Uterus (tissue), 4 donors: Measurements from ENCODE around the gene URB2. TPM values are rescaled to one million over a fixed set of nuclear protein-coding genes. Genes with fewer than 3 reads are reported as not detected.

Experiments
- DNase-seq, 2 donors: peaks; one replicate each; pipeline ENCODE4 v3.0.0-alpha.2; 2019 to 2020
- H3K27ac ChIP-seq, 2 donors: fragments of 200-600 bp; sonication (generic); 1 replicate in 1 of 2; 2 replicates in 1 of 2; pipeline ENCODE4 v1.5.1; 2016 to 2018
- H3K27me3 ChIP-seq, 2 donors: fragments of 200-600 bp; sonication (generic); one replicate each; pipeline ENCODE4 v1.5.1; 2018 to 2019; ENCODE audit warnings: control low read depth in 1 of 2
- H3K36me3 ChIP-seq, 2 donors: fragments of 200-600 bp; sonication (generic); one replicate each; pipeline ENCODE4 v1.5.1; 2019; ENCODE audit warnings: control low read depth in 1 of 2
- H3K4me1 ChIP-seq, 2 donors: fragments of 200-600 bp; sonication (generic); one replicate each; pipeline ENCODE4 v1.5.1; 2018 to 2019; ENCODE audit warnings: control low read depth in 1 of 2
- H3K4me3 ChIP-seq, 2 donors: fragments of 200-600 bp; sonication (generic); 1 replicate in 1 of 2; 2 replicates in 1 of 2; pipeline ENCODE4 v1.5.1; 2018 to 2019; ENCODE audit warnings: mild to moderate bottlenecking in 1 of 2
- H3K9me3 ChIP-seq, 2 donors: fragments of 200-600 bp; sonication (generic); one replicate each; pipeline ENCODE4 v1.5.1; 2019; ENCODE audit warnings: control low read depth in 1 of 2
- POLR2A ChIP-seq, 2 donors: fragments of 450-650 bp; IDR thresholded peaks; one replicate each; pipeline ENCODE4 v1.6.1; 2016; ENCODE audit warnings: antibody characterized with exemption in 2 of 2, mild to moderate bottlenecking in 1 of 2, moderate library complexity in 1 of 2
- intact Hi-C: fragments of 100-400 bp; cut with DNase I; formaldehyde crosslinking; loops from one replicate; pipeline ENCODE4 v1.15.1; 2023; ENCODE audit warnings: low total_unique reads
- total RNA-seq, 4 donors: library from RNA; depleted of rRNA in 3 of 4; stranded (reverse); fragments of >200 nt in 3 of 4; gene quantifications; one replicate each; pipeline versions ENCODE4 v1.1.0 to v1.2.4, GENCODE V29; 2014 to 2023
- TF ChIP-seq, protein P1 (sequence below), 4 experiments: fragments of 200-600 bp in 2 of 4; fragments of 450-650 bp in 2 of 4; sonication (generic) in 2 of 4; IDR thresholded peaks; one replicate each; pipeline ENCODE4 v1.5.1; 2016 to 2019; ENCODE audit warnings: antibody characterized with exemption in 4 of 4, mild to moderate bottlenecking in 2 of 4, moderate library complexity in 1 of 4
- donor health status: DM: yes; HTN: yes; CAD: no.

URB2 gene
- total RNA-seq, 4 donors from 2014 or later, result 2.3 to 17.8 (median 8.6) TPM

DNA sequence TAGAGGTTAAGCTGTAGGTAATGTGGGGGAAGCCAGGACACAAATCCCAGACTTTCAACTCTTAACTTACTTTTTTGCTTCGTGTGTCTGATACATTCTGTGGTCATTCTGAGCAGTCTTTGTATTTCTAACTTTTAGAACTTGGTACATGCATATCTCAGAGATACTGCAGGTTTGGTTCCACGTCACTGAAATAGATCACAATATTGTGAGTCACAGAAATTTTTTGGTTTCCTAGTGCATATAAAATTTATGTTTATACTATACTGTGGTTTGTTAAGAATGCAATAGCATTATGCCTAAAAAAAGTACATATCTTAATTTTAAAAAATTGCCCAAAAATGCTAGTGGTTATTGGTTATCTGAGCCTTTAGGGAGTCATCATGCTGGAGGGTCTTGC is 3.2 kb downstream of the URB2 start:
- H3K27me3 ChIP-seq, result no peaks in the 10 kb centered on the region
- H3K4me3 ChIP-seq, result no peak overlapping the region
- H3K27ac ChIP-seq, result no peak overlapping the region
- TF ChIP-seq, protein P1, sequence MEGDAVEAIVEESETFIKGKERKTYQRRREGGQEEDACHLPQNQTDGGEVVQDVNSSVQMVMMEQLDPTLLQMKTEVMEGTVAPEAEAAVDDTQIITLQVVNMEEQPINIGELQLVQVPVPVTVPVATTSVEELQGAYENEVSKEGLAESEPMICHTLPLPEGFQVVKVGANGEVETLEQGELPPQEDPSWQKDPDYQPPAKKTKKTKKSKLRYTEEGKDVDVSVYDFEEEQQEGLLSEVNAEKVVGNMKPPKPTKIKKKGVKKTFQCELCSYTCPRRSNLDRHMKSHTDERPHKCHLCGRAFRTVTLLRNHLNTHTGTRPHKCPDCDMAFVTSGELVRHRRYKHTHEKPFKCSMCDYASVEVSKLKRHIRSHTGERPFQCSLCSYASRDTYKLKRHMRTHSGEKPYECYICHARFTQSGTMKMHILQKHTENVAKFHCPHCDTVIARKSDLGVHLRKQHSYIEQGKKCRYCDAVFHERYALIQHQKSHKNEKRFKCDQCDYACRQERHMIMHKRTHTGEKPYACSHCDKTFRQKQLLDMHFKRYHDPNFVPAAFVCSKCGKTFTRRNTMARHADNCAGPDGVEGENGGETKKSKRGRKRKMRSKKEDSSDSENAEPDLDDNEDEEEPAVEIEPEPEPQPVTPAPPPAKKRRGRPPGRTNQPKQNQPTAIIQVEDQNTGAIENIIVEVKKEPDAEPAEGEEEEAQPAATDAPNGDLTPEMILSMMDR (IDR thresholded peaks at IDR 0.05), result no peak
- no peak for TF ChIP-seq POLR2A (IDR thresholded peaks at IDR 0.05)
- intact Hi-C loops, result loop anchor here (5.0 kb wide), 1 partner anchor 72 kb away; the partner anchor contains the start of gene ABCB10
- peaks cover 5 to 15% of the 10 kb centered on the region in 2 donors for H3K4me1 ChIP-seq
- no peak for DNase-seq
- H3K9me3 ChIP-seq, result no peaks in the 10 kb centered on the region
- no peaks in the 10 kb centered on the region for H3K36me3 ChIP-seq

DNA sequence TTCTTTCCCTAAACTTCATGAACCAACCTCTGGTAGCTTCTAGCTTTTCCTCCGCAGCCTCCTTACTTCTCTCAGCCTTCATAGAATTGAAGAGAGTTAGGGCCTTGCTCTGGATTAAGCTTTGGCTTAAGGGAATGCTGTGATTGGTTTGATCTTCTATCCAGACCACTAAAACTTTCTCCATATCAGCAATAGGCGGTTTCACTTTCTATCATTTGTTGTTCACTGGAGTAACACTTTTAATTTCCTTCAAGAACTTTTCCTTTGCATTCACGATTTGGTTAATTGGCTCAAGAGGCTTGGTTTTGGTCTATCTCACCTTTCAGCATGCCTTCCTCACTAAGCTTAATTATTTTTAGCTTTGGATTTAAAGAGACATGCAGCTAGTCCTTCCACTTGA is 5.1 kb downstream of the URB2 start:
- Histone ChIP-seq H3K36me3 (no peaks in the 10 kb centered on the region), H3K27me3 (no peaks in the 10 kb centered on the region), H3K9me3 (no peaks in the 10 kb centered on the region), H3K4me3 (no peak overlapping the region), H3K4me1 (peaks cover 0 to 8% of the 10 kb centered on the region in 2 donors), H3K27ac (no peak overlapping the region)
- intact Hi-C loops, result no loop called here
- TF ChIP-seq POLR2A (IDR thresholded peaks at IDR 0.05), result no peak
- no peak for DNase-seq

DNA sequence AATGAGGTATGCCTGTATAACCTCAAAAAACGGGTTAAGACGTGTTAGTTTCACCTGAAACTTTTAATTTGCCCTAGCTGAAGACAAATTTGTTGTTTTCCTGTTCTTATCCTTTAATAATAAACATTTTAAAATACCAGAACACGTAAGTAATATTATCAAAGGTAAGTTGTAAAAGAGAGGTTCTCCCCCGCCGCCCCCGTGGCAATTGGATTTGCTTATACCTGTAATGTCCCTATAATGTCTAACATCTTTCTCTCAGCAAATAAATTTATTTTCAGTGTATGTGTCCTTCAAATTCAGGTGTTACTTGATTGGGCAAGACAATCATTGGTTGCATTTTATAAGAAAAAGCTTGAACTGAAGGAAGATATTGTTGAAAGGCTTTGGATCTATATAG is 5.9 kb downstream of the URB2 start:
- H3K27ac ChIP-seq, result no peak overlapping the region
- intact Hi-C loops, result no loop called here
- H3K36me3 ChIP-seq, result no peaks in the 10 kb centered on the region
- no peaks in the 10 kb centered on the region for H3K27me3 ChIP-seq
- no peak overlapping the region for H3K4me3 ChIP-seq
- DNase-seq, result no peak
- H3K9me3 ChIP-seq, result no peaks in the 10 kb centered on the region
- H3K4me1 ChIP-seq, result peaks cover 0 to 2% of the 10 kb centered on the region in 2 donors
- TF ChIP-seq, protein P1 (IDR thresholded peaks at IDR 0.05), result no peak
- no peak for TF ChIP-seq POLR2A (IDR thresholded peaks at IDR 0.05)

DNA sequence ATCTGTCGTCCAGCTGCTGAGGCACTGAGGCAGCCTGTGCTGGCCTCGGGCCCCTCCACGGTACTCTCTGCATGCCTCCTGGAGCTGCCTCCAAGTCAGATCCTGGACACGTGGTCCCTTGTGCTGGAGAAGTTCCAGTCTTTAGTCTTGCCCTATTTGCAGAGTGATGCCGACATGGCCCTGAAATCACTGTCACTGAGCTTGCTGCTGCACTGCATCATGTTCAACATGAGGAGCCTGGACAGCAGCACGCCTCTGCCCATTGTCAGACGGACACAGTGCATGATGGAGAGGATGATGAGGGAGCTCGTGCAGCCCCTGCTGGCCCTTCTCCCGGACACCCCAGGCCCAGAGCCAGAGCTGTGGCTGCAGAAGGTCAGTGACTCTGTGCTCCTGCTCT is 10.0 kb downstream of the URB2 start:
- DNase-seq, result no peak
- H3K36me3 ChIP-seq, result no peaks in the 10 kb centered on the region

DNA sequence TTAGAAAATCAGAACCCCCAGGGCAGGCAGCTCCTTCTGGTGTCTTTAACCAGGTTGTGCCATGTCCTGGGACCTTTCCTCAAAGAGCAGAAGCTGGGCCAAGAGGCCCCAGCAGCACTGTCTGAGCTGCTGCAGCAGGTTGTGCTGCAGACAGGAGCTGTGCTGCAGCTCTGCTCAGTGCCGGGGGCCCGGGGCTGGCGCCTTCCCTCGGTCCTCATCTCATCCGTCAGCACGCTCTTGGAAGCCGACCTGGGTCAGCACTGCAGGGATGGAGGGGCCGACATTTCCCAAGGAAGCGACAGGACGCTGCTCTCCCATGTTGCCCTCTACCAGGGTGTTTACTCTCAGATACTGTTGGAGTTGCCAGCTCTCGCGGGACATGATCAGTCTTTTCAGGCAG is 11.7 kb downstream of the URB2 start:
- Histone ChIP-seq H3K27ac (no peak overlapping the region), H3K4me3 (no peak overlapping the region), H3K9me3 (no peaks in the 10 kb centered on the region), H3K27me3 (no peaks in the 10 kb centered on the region), H3K36me3 (no peaks in the 10 kb centered on the region), H3K4me1 (no peaks in the 10 kb centered on the region)
- DNase-seq, result no peak
- TF ChIP-seq, protein P1 (IDR thresholded peaks at IDR 0.05), result no peak
- TF ChIP-seq POLR2A (IDR thresholded peaks at IDR 0.05), result no peak
- intact Hi-C loops, result no loop called here

More for the DNA sequence above, 10.0 kb downstream of the URB2 start:
- Histone ChIP-seq H3K27ac (no peak overlapping the region), H3K4me1 (no peaks in the 10 kb centered on the region), H3K9me3 (no peaks in the 10 kb centered on the region), H3K4me3 (no peak overlapping the region), H3K27me3 (no peaks in the 10 kb centered on the region)
- intact Hi-C loops, result no loop called here
- TF ChIP-seq, protein P1 (IDR thresholded peaks at IDR 0.05), result no peak
- TF ChIP-seq POLR2A (IDR thresholded peaks at IDR 0.05), result no peak

DNA sequence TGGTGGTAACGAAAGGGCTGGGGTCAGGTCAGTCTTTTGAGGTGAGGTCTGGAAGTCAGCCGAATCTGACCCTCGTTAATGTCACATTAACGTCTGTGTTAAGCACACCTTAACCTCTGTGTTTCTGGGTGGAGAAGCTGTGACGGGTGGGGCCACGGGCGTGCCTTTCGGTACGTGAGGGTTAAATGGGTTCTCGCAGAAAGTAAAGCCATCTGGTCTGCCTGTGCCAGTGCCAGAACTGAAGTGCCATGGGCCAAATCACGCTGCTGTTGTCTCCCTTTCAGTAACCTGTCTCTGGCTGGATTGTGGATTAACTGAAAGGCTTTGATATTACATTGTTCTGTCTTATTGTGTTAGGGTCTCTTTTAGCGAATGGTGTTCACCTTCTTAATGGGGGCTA is 14.4 kb downstream of the URB2 start:
- no peak overlapping the region for H3K27ac ChIP-seq
- TF ChIP-seq, protein P1 (IDR thresholded peaks at IDR 0.05), result no peak
- TF ChIP-seq POLR2A (IDR thresholded peaks at IDR 0.05), result no peak
- H3K36me3 ChIP-seq, result no peaks in the 10 kb centered on the region
- intact Hi-C loops, result no loop called here
- DNase-seq, result no peak
- no peak overlapping the region for H3K4me3 ChIP-seq
- H3K4me1 ChIP-seq, result no peaks in the 10 kb centered on the region
- no peaks in the 10 kb centered on the region for H3K9me3 ChIP-seq
- no peaks in the 10 kb centered on the region for H3K27me3 ChIP-seq
